Measurements from ENCODE around the gene E2F1. TPM values are rescaled to one million over a fixed set of nuclear protein-coding genes. Genes with fewer than 3 reads are reported as not detected.

E2F1 gene
- total and polyA plus RNA-seq, 9 donors: 0.95 to 7.6 (median 3.4) TPM

GRCh38 chr20:33673410-33674293 is 12.5 kb downstream of the E2F1 start:
- DNase-seq: peak in 2 of 5 donors; percentile 58 to 60
- 5 to 10% (median 7%) methylated on average over 29 of the region's 29 CpGs for WGBS, 3 donors
- intact Hi-C loops (cut with DNase I): loop anchor here in 1 of 4 donors (10.0 kb wide), 1 partner anchor 141 kb away; the partner anchor contains the start of gene CHMP4B
- Histone ChIP-seq H3K9me3 (no peaks in the 10 kb centered on the region), H3K27ac (peak overlapping the region; percentile 93 to 97), H3K36me3 (no peaks in the 10 kb centered on the region), H3K4me3 (peak overlapping the region; percentile 77), H3K4me1 (ENCODE audit: insufficient read depth) (peaks cover 35% of the 10 kb centered on the region), H3K27me3 (no peaks in the 10 kb centered on the region)
- TF ChIP-seq CTCF (IDR thresholded peaks at IDR 0.05) (no peak), EP300 (IDR thresholded peaks at IDR 0.05) (no peak), POLR2A (IDR thresholded peaks at IDR 0.05) (no peak)

GRCh38 chr20:33673114-33673409 is 13.1 kb downstream of the E2F1 start:
- Histone ChIP-seq H3K4me3 (peak overlapping the region; percentile 77), H3K27me3 (no peaks in the 10 kb centered on the region), H3K36me3 (no peaks in the 10 kb centered on the region), H3K4me1 (ENCODE audit: insufficient read depth) (peaks cover 32% of the 10 kb centered on the region), H3K27ac (peak overlapping the region; percentile 93 to 97), H3K9me3 (no peaks in the 10 kb centered on the region)
- no peak for TF ChIP-seq CTCF (IDR thresholded peaks at IDR 0.05)
- TF ChIP-seq EP300 (IDR thresholded peaks at IDR 0.05): no peak
- no peak for TF ChIP-seq POLR2A (IDR thresholded peaks at IDR 0.05)
- peak in 3 of 5 donors; percentile 17 to 47 (median 38) for DNase-seq
- intact Hi-C loops (cut with DNase I): loop anchor here in 1 of 4 donors (10.0 kb wide), 1 partner anchor 142 kb away; the partner anchor contains the start of gene CHMP4B
- 25 to 55% (median 37%) methylated on average over 4 of the region's 4 CpGs for WGBS, 3 donors

GRCh38 chr20:33672426-33673113 is 13.6 kb downstream of the E2F1 start:
- peak overlapping the region; percentile 77 for H3K4me3 ChIP-seq
- intact Hi-C loops (cut with DNase I): loop anchor here in 1 of 4 donors (10.0 kb wide), 1 partner anchor 142 kb away; the partner anchor contains the start of gene CHMP4B
- no peaks in the 10 kb centered on the region for H3K36me3 ChIP-seq
- no peaks in the 10 kb centered on the region for H3K9me3 ChIP-seq
- peak overlapping the region; percentile 93 to 97 for H3K27ac ChIP-seq
- no peaks in the 10 kb centered on the region for H3K27me3 ChIP-seq
- WGBS, 3 donors: 36 to 56% (median 44%) methylated on average over 17 of the region's 17 CpGs
- DNase-seq: peak in 3 of 5 donors; percentile 40 to 66 (median 59)
- TF ChIP-seq EP300 (IDR thresholded peaks at IDR 0.05) (no peak), CTCF (IDR thresholded peaks at IDR 0.05) (no peak), POLR2A (IDR thresholded peaks at IDR 0.05) (no peak)
- H3K4me1 ChIP-seq (ENCODE audit: insufficient read depth): peaks cover 30% of the 10 kb centered on the region

- no peak overlapping the region for H3K4me3 ChIP-seq
- intact Hi-C loops (cut with DNase I): loop anchor here in 1 of 4 donors (10.0 kb wide), 1 partner anchor 143 kb away; the partner anchor contains the start of gene CHMP4B
- peaks cover 23% of the 10 kb centered on the region for H3K4me1 ChIP-seq (ENCODE audit: insufficient read depth)
- peak overlapping the region; percentile 93 to 97 for H3K27ac ChIP-seq
- H3K36me3 ChIP-seq: no peaks in the 10 kb centered on the region
- peak in 3 of 5 donors; percentile 15 to 41 (median 28) for DNase-seq
- no peaks in the 10 kb centered on the region for H3K9me3 ChIP-seq
- 64 to 69% (median 64%) methylated on average over 8 of the region's 8 CpGs for WGBS, 3 donors
- H3K27me3 ChIP-seq: no peaks in the 10 kb centered on the region
- TF ChIP-seq POLR2A (IDR thresholded peaks at IDR 0.05): no peak
- no peak for TF ChIP-seq CTCF (IDR thresholded peaks at IDR 0.05)
- no peak for TF ChIP-seq EP300 (IDR thresholded peaks at IDR 0.05)
Measured at GRCh38 chr20:33671573-33672288, 14.5 kb downstream of the E2F1 start.

All from ovary (tissue), 9 donors.